Articular chondrocyte of knee joint (primary cell): ENCODE results near the gene SMARCAD1. TPM values are rescaled to one million over a fixed set of nuclear protein-coding genes. Genes with fewer than 3 reads are reported as not detected.

ENCODE experiments used
- total RNA-seq: library from RNA; depleted of rRNA; stranded (reverse); fragments of >200 nt; gene quantifications from 2 replicates; pipeline ENCODE4 v1.2.3, GENCODE V29; 2012

Gene SMARCAD1, protein sequence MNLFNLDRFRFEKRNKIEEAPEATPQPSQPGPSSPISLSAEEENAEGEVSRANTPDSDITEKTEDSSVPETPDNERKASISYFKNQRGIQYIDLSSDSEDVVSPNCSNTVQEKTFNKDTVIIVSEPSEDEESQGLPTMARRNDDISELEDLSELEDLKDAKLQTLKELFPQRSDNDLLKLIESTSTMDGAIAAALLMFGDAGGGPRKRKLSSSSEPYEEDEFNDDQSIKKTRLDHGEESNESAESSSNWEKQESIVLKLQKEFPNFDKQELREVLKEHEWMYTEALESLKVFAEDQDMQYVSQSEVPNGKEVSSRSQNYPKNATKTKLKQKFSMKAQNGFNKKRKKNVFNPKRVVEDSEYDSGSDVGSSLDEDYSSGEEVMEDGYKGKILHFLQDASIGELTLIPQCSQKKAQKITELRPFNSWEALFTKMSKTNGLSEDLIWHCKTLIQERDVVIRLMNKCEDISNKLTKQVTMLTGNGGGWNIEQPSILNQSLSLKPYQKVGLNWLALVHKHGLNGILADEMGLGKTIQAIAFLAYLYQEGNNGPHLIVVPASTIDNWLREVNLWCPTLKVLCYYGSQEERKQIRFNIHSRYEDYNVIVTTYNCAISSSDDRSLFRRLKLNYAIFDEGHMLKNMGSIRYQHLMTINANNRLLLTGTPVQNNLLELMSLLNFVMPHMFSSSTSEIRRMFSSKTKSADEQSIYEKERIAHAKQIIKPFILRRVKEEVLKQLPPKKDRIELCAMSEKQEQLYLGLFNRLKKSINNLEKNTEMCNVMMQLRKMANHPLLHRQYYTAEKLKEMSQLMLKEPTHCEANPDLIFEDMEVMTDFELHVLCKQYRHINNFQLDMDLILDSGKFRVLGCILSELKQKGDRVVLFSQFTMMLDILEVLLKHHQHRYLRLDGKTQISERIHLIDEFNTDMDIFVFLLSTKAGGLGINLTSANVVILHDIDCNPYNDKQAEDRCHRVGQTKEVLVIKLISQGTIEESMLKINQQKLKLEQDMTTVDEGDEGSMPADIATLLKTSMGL
- total RNA-seq: 45.3 and 53.2 TPM in 2 replicates

GRCh38 chr4:94207469-94208224, at the start of gene SMARCAD1:
Gene SMARCAD1 (plus strand): TSS chr4:94207865. CDS start chr4:94208395, 530 bp downstream.

Other genes with a start within 250 kb of the SMARCAD1 start
- not detected in 2 replicates for gene HPGDS, start 135.0 kb downstream of the SMARCAD1 start, total RNA-seq
- gene PDLIM5, start 244.1 kb downstream of the SMARCAD1 start, total RNA-seq: 362 and 550 TPM in 2 replicates